Ovary (tissue), 9 donors: ENCODE data around the gene BICRAL. TPM values are rescaled to one million over a fixed set of nuclear protein-coding genes. Genes with fewer than 3 reads are reported as not detected.

ENCODE experiments used
- DNase-seq, 5 donors: peaks; one replicate each; pipeline ENCODE4 v3.0.0-alpha.2; 2019 to 2020
- H3K27ac ChIP-seq, 2 donors: fragments of 200-600 bp; one replicate each; pipeline versions ENCODE4 v1.5.1 to v1.8.0; 2019 to 2022
- H3K27me3 ChIP-seq: fragments of 200-600 bp; one replicate; pipeline ENCODE4 v1.8.0; 2022
- H3K36me3 ChIP-seq: fragments of 200-600 bp; sonication (generic); one replicate; pipeline ENCODE4 v1.5.1; 2019
- H3K4me1 ChIP-seq: one replicate; pipeline ENCODE4 v1.8.1; 2013; ENCODE audit warnings: mild to moderate bottlenecking, moderate library complexity; ENCODE audit not compliant: insufficient read depth
- H3K4me3 ChIP-seq: fragments of 200-600 bp; sonication (generic); one replicate; pipeline ENCODE4 v1.5.1; 2017
- H3K9me3 ChIP-seq, 2 donors: fragments of 200-600 bp in 1 of 2; sonication (generic) in 1 of 2; one replicate each; pipeline versions ENCODE4 v1.5.1 to v1.8.1; 2013 to 2019; ENCODE audit warnings: mild to moderate bottlenecking in 1 of 2, moderate library complexity in 1 of 2
- CTCF ChIP-seq, 3 donors: fragments of 450-650 bp in 2 of 3; fragments of 200-600 bp in 1 of 3; IDR thresholded peaks; one replicate each; pipeline versions ENCODE4 v1.5.1 to v1.8.0; 2016 to 2022; ENCODE audit warnings: antibody characterized with exemption in 3 of 3, mild to moderate bottlenecking in 1 of 3
- EP300 ChIP-seq: sonication (generic); formaldehyde crosslinking; IDR thresholded peaks from one replicate; pipeline ENCODE4 v1.6.1; 2017; ENCODE audit warnings: antibody characterized with exemption
- POLR2A ChIP-seq: fragments of 450-650 bp; IDR thresholded peaks from one replicate; pipeline ENCODE4 v1.6.1; 2017; ENCODE audit warnings: antibody characterized with exemption, mild to moderate bottlenecking, moderate library complexity
- WGBS, 3 donors: extraction: QIAGEN DNeasy Blood & Tissue Kit in 1 of 3; methylation state at CpG; one replicate each; pipeline versions ENCODE4 v1.1.5 to v1.1.7; 2013 to 2017; 5-methylcytosine and 5-hydroxymethylcytosine counted together
- intact Hi-C, 4 donors: fragments of 100-400 bp; cut with DNase I; formaldehyde crosslinking; loops; one replicate each; pipeline versions ENCODE4 v1.11.0 to v1.15.1; 2022 to 2023
- polyA plus RNA-seq, 2 donors: library from polyadenylated mRNA; stranded (reverse); fragments of 200-250 nt in 1 of 2; fragments of 350-450 nt in 1 of 2; fragmentation: Illumina TruSeq in 1 of 2; extraction: RNeasy Lipid Tissue Mini Kit (QIAGEN cat#74804) in 1 of 2; gene quantifications; one replicate each; pipeline ENCODE4 v1.2.3, GENCODE V29; 2013 to 2014
- total RNA-seq, 7 donors: library from RNA; depleted of rRNA in 2 of 7; stranded (reverse); fragments of >200 nt in 2 of 7; fragmentation: NEBNext Ultra II Directional in 3 of 7; extraction: Animal tissue kit (Norgen Biotek cat#: 25700) in 3 of 7; gene quantifications; one replicate each; pipeline versions ENCODE4 v1.1.0 to v1.2.4, GENCODE V29; 2016 to 2023
- donor health status: DM: no; HTN: no; CAD: no; lungs with moderate emphysema.
- donor health status: DM: no; HTN: no; CAD: no.
- donor health status: Bipolar disorder and iron deficiency.
- donor health status: DM: yes; HTN: yes; CAD: no.
- donor health status: DM: no; HTN: no; CAD: no.
- donor health status: DM: yes; HTN: yes; CAD: no.

BICRAL gene
- total and polyA plus RNA-seq, 9 donors: 10.5 to 27.1 (median 24.9) TPM

- Histone ChIP-seq H3K27ac (no peak overlapping the region), H3K4me3 (no peak overlapping the region), H3K36me3 (no peaks in the 10 kb centered on the region), H3K9me3 (no peaks in the 10 kb centered on the region), H3K27me3 (no peaks in the 10 kb centered on the region), H3K4me1 (no peaks in the 10 kb centered on the region)
- 65 to 69% (median 66%) methylated on average over 2 of the region's 2 CpGs for WGBS, 3 donors
- intact Hi-C loops: loop anchor here in 2 of 4 donors (10.0 kb wide), 2 partner anchors 86 to 146 kb away; partner anchors contain the start of genes BICRAL (in 1 of the 2) and PRPH2 (in 1 of the 2)
- TF ChIP-seq POLR2A: no peak
- TF ChIP-seq EP300: no peak
- no peak for TF ChIP-seq CTCF (IDR thresholded peaks at IDR 0.05)
- no peak for DNase-seq
Observed at GRCh38 chr6:42870145-42870936, 88.5 kb downstream of the BICRAL start.

GRCh38 chr6:42871711-42872110 lies 89.9 kb downstream of the BICRAL start:
- Histone ChIP-seq H3K27me3 (no peaks in the 10 kb centered on the region), H3K36me3 (no peaks in the 10 kb centered on the region), H3K27ac (no peak overlapping the region), H3K4me3 (no peak overlapping the region), H3K4me1 (no peaks in the 10 kb centered on the region), H3K9me3 (no peaks in the 10 kb centered on the region)
- intact Hi-C loops: loop anchor here in 2 of 4 donors (10.0 kb wide), 2 partner anchors 87 to 147 kb away; partner anchors contain the start of genes BICRAL (in 1 of the 2) and PRPH2 (in 1 of the 2)
- TF ChIP-seq CTCF (IDR thresholded peaks at IDR 0.05) (no peak), POLR2A (no peak), EP300 (no peak)
- no peak for DNase-seq
- 74 to 77% (median 76%) methylated on average over 3 of the region's 3 CpGs for WGBS, 3 donors

GRCh38 chr6:42873313-42873712 lies 91.5 kb downstream of the BICRAL start:
- 9 to 30% (median 17%) methylated on average over 2 of the region's 2 CpGs for WGBS, 3 donors
- DNase-seq: no peak
- no peak overlapping the region for H3K4me3 ChIP-seq
- no peak overlapping the region for H3K27ac ChIP-seq
- intact Hi-C loops: loop anchor here in 2 of 4 donors (10.0 kb wide), 2 partner anchors 89 to 149 kb away; partner anchors contain the start of genes BICRAL (in 1 of the 2) and PRPH2 (in 1 of the 2)
- H3K4me1 ChIP-seq: no peaks in the 10 kb centered on the region
- H3K36me3 ChIP-seq: no peaks in the 10 kb centered on the region
- H3K27me3 ChIP-seq: no peaks in the 10 kb centered on the region
- no peaks in the 10 kb centered on the region for H3K9me3 ChIP-seq
- no peak for TF ChIP-seq CTCF (IDR thresholded peaks at IDR 0.05)
- TF ChIP-seq EP300: no peak
- TF ChIP-seq POLR2A: no peak

GRCh38 chr6:42877695-42878094 lies 95.8 kb downstream of the BICRAL start:
- Histone ChIP-seq H3K4me3 (no peak overlapping the region), H3K36me3 (no peaks in the 10 kb centered on the region), H3K27me3 (no peaks in the 10 kb centered on the region), H3K9me3 (no peaks in the 10 kb centered on the region), H3K4me1 (peaks cover 3% of the 10 kb centered on the region), H3K27ac (no peak overlapping the region)
- 31 to 56% (median 34%) methylated on average over 3 of the region's 3 CpGs for WGBS, 3 donors
- TF ChIP-seq EP300 (no peak), POLR2A (no peak)
- intact Hi-C loops: loop anchor here (2.0 to 10.0 kb wide), 5 partner anchors 93 to 217 kb away; partner anchors contain the start of genes BICRAL (in 1 of the 4) and PRPH2 (in 1 of the 4)
- no peak for DNase-seq
